Vagina (tissue), 2 donors: ENCODE measurements around the gene ZNF273. TPM values are rescaled to one million over a fixed set of nuclear protein-coding genes. Genes with fewer than 3 reads are reported as not detected.

ENCODE experiments used
- DNase-seq, 2 donors: peaks; one replicate each; pipeline ENCODE4 v3.0.0-alpha.2; 2017; ENCODE audit errors: extremely low spot score in 2 of 2
- H3K27ac ChIP-seq: fragments of 200-600 bp; sonication (generic); one replicate; pipeline ENCODE4 v1.5.1; 2019
- H3K27me3 ChIP-seq: fragments of 200-600 bp; sonication (generic); one replicate; pipeline ENCODE4 v1.5.1; 2019
- H3K36me3 ChIP-seq, 2 donors: fragments of 200-600 bp; sonication (generic); one replicate each; pipeline ENCODE4 v1.5.1; 2017 to 2019
- H3K4me1 ChIP-seq: fragments of 200-600 bp; sonication (generic); one replicate; pipeline ENCODE4 v1.5.1; 2019
- H3K4me3 ChIP-seq, 2 donors: fragments of 200-600 bp; sonication (generic); 1 replicate in 1 of 2; 2 replicates in 1 of 2; pipeline ENCODE4 v1.5.1; 2016 to 2019
- H3K9me3 ChIP-seq: fragments of 200-600 bp; sonication (generic); one replicate; pipeline ENCODE4 v1.5.1; 2019
- CTCF ChIP-seq, 3 experiments: fragments of 450-650 bp in 2 of 3; fragments of 200-600 bp in 1 of 3; sonication (generic) in 1 of 3; IDR thresholded peaks; one replicate each; pipeline ENCODE4 v1.5.1; 2017 to 2019; ENCODE audit warnings: antibody characterized with exemption in 3 of 3, mild to moderate bottlenecking in 2 of 3, moderate library complexity in 2 of 3
- POLR2A ChIP-seq, 2 donors: fragments of 450-650 bp; IDR thresholded peaks; one replicate each; pipeline ENCODE4 v1.6.1; 2017; ENCODE audit warnings: antibody characterized with exemption in 2 of 2, mild to moderate bottlenecking in 2 of 2, moderate library complexity in 2 of 2
- POLR2AphosphoS5 ChIP-seq, 2 donors: sonication (generic); formaldehyde crosslinking; IDR thresholded peaks; one replicate each; pipeline ENCODE4 v1.9.0; 2017; ENCODE audit warnings: antibody characterized with exemption in 2 of 2, mild to moderate bottlenecking in 2 of 2, low read depth in 1 of 2; ENCODE audit not compliant: insufficient read depth in 1 of 2
- intact Hi-C: fragments of 100-400 bp; cut with DNase I; formaldehyde crosslinking; loops from one replicate; pipeline ENCODE4 v1.15.1; 2023
- total RNA-seq: library from RNA; depleted of rRNA; stranded (reverse); fragments of >200 nt; gene quantifications from one replicate; pipeline ENCODE4 v1.2.3, GENCODE V29; 2016

The ZNF273 gene
- total RNA-seq, 1 donor from 2014 or later = 47.4 TPM

DNA sequence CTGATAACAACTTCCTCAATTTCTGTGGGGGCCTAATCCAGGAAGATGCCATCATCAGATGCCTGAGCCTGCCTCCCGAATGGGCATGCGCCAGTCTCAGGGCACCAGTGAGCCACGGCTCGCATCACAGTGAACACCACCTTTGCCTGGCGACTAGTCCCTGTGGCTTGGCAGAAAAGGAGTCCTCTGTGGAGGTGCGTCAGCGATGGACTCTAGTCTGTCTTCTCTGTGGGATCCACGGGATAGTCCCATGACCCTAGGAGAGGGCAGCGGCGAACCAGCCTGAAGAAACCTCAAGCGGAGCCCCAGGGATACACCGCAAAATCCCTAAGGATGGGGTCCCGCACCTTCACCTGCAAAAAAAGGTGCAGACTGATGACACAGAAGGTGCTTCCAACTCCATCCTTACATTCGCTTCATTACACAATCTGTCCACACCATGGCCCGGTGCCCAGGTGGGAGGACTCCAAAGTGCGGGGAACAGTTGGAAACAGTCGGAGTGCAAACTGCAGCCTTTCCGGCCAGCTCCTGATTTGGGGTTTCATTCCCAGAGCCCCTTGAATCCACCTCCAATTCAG, 35.1 kb upstream of the ZNF273 start:
- intact Hi-C loops = no loop called here
- TF ChIP-seq POLR2AphosphoS5 (IDR thresholded peaks at IDR 0.05; ENCODE audit: insufficient read depth in 1 of 2, low read depth in 1 of 2) (no peak), POLR2A (IDR thresholded peaks at IDR 0.05) (no peak), CTCF (IDR thresholded peaks at IDR 0.05) (no peak)
- peak in 1 of 2 donors; percentile 74 for DNase-seq

GRCh38 chr7:64868499-64868898, 34.6 kb upstream of the ZNF273 start:
- no peak overlapping the region for H3K4me3 ChIP-seq
- TF ChIP-seq POLR2AphosphoS5 (IDR thresholded peaks at IDR 0.05; ENCODE audit: insufficient read depth in 1 of 2, low read depth in 1 of 2) (no peak), POLR2A (IDR thresholded peaks at IDR 0.05) (no peak), CTCF (IDR thresholded peaks at IDR 0.05) (no peak)
- H3K36me3 ChIP-seq = no peaks in the 10 kb centered on the region
- DNase-seq = peak in 1 of 2 donors; percentile 77
- no peaks in the 10 kb centered on the region for H3K9me3 ChIP-seq
- H3K4me1 ChIP-seq = no peaks in the 10 kb centered on the region
- H3K27ac ChIP-seq = no peak overlapping the region
- H3K27me3 ChIP-seq = no peaks in the 10 kb centered on the region
- intact Hi-C loops = no loop called here

More for the DNA sequence above, 35.1 kb upstream of the ZNF273 start:
- no peaks in the 10 kb centered on the region for H3K4me1 ChIP-seq
- H3K4me3 ChIP-seq = no peak overlapping the region
- H3K9me3 ChIP-seq = no peaks in the 10 kb centered on the region
- H3K36me3 ChIP-seq = no peaks in the 10 kb centered on the region
- H3K27ac ChIP-seq = no peak overlapping the region
- no peaks in the 10 kb centered on the region for H3K27me3 ChIP-seq

DNA sequence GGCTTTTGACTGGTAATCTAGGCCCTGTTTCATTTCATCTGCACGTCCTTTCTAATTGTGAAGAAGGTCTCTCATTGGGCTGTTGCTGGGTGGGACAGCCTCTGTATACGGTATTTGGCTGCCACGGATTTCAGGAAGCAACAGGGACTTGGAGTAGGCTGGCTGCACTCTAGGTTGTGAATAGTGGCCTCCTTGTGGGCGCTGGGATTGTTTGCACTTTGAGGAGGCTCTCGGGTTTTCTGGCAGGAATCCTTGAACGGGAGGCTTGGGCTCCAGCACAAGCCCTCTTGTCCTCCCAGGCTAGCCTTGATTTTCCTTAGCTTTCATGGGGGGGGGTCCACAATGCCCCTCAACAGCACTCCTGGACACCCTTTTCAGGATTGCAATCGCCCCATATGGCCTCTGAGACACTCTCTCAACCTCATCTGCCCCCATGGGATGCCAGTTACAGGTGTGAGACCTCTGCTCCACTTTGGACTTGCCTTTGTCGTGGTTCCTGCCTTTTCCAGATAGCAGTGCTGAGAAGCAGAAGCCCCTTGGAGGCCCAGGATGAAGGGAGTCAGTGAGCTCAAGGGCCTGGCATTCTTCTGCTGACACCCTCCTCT, 33.9 kb upstream of the ZNF273 start:
- Histone ChIP-seq H3K4me3 (no peak overlapping the region), H3K9me3 (no peaks in the 10 kb centered on the region), H3K27me3 (no peaks in the 10 kb centered on the region), H3K4me1 (no peaks in the 10 kb centered on the region), H3K27ac (no peak overlapping the region), H3K36me3 (no peaks in the 10 kb centered on the region)
- intact Hi-C loops = no loop called here
- peak; percentile 70 to 91 for DNase-seq
- TF ChIP-seq POLR2A (IDR thresholded peaks at IDR 0.05) (no peak), POLR2AphosphoS5 (IDR thresholded peaks at IDR 0.05; ENCODE audit: insufficient read depth in 1 of 2, low read depth in 1 of 2) (no peak), CTCF (IDR thresholded peaks at IDR 0.05) (no peak)

DNA sequence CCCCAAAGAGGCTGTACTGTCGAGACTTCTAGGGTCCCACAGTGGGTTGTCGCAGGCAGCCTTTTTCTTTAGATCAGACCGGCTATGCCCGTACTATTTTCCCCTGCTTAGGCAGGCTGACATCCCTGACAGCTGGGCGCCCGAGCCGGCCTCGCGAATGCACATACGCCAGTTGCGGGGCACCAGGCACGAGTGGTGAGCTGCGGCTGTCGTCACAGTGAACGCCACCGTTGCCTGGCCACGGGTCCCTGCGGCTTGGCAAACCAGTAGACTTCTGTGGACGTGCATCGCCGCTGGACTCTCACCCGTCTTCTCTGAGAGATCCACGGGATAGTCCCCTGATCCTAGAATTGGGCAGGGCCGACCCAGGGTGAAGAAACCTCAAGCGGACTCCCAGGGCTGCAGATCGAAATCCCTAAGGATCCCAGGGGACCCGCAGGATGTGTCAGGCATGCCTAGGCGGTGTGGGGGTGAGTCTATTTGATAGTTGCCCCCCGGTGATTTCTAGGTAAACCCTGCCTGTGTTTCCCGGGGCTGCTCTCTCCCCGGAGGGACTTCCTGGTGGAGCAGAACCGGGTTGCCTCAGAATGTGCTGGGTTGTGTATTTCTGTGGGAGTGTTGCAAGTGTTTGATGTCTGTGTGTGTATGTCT, 33.0 kb upstream of the ZNF273 start:
- no peaks in the 10 kb centered on the region for H3K36me3 ChIP-seq
- intact Hi-C loops = no loop called here
- DNase-seq = peak in 1 of 2 donors; percentile 77

More for the DNA sequence above, 33.0 kb upstream of the ZNF273 start:
- H3K27me3 ChIP-seq = no peaks in the 10 kb centered on the region
- H3K9me3 ChIP-seq = no peaks in the 10 kb centered on the region
- no peak for TF ChIP-seq POLR2AphosphoS5 (IDR thresholded peaks at IDR 0.05; ENCODE audit: insufficient read depth in 1 of 2, low read depth in 1 of 2)
- TF ChIP-seq CTCF (IDR thresholded peaks at IDR 0.05) = no peak
- TF ChIP-seq POLR2A (IDR thresholded peaks at IDR 0.05) = no peak
- no peak overlapping the region for H3K27ac ChIP-seq
- H3K4me3 ChIP-seq = no peak overlapping the region
- H3K4me1 ChIP-seq = no peaks in the 10 kb centered on the region
